Mucosa of descending colon (tissue), 3 donors: Measurements from ENCODE around the gene EEF1G. TPM values are rescaled to one million over a fixed set of nuclear protein-coding genes. Genes with fewer than 3 reads are reported as not detected.
A peak's percentile ranks its signal among the peaks of the same experiment; 100 is the strongest.

Source experiments
- ATAC-seq: fragments of 200-7000 bp; cut with Tn5 transposase; one replicate; pipeline ENCODE4 v1.9.1; 2020; ENCODE audit warnings: mild to moderate bottlenecking, moderate library complexity
- DNase-seq, 3 donors: peaks; one replicate each; pipeline ENCODE4 v3.0.0-alpha.2; 2020
- H3K36me3 ChIP-seq: fragments of 200-600 bp; one replicate; pipeline ENCODE4 v1.8.0; 2021; ENCODE audit warnings: low read depth, mild to moderate bottlenecking
- H3K4me1 ChIP-seq: fragments of 200-600 bp; one replicate; pipeline ENCODE4 v1.8.0; 2021; ENCODE audit warnings: low read depth, mild to moderate bottlenecking
- H3K4me3 ChIP-seq: fragments of 200-600 bp; one replicate; pipeline ENCODE4 v1.8.0; 2021; ENCODE audit warnings: mild to moderate bottlenecking
- H3K9me3 ChIP-seq: fragments of 200-600 bp; one replicate; pipeline ENCODE4 v1.8.0; 2021; ENCODE audit warnings: mild to moderate bottlenecking
- CTCF ChIP-seq: fragments of 200-600 bp; IDR thresholded peaks from one replicate; pipeline ENCODE4 v1.8.0; 2022; ENCODE audit warnings: antibody characterized with exemption, mild to moderate bottlenecking
- intact Hi-C, 2 donors: fragments of 100-400 bp; cut with DNase I in 1 of 2; cut with micrococcal nuclease in 1 of 2; formaldehyde crosslinking; loops; one replicate each; pipeline versions ENCODE4 v1.11.0 to v1.11.1; 2022; cut with DNase I, micrococcal nuclease
- total RNA-seq, 3 donors: library from RNA; stranded (reverse); fragmentation: NEBNext Ultra II Directional in 2 of 3; extraction: Animal tissue kit (Norgen Biotek cat#: 25700) in 2 of 3; gene quantifications; one replicate each; pipeline versions ENCODE4 v1.2.1 to v1.2.4, GENCODE V29; 2021 to 2023
- donor health status: DM: no; HTN: no; CAD: no; lungs with moderate emphysema.
- donor health status: DM: no; HTN: no; CAD: no.
- donor health status: DM: no; HTN: yes; CAD: no.

Gene EEF1G
- total RNA-seq, 3 donors from 2014 or later: 1,059 to 1,365 (median 1,164) TPM

GRCh38 chr11:62544581-62545436 is 28.9 kb downstream of the EEF1G start:
- peak; percentile 26 for ATAC-seq
- DNase-seq: peak; percentile 66 to 79 (median 76)
- Histone ChIP-seq H3K36me3 (no peaks in the 10 kb centered on the region), H3K9me3 (no peaks in the 10 kb centered on the region), H3K4me1 (peaks cover 67% of the 10 kb centered on the region), H3K4me3 (peak overlapping the region; percentile 97)
- intact Hi-C loops: loop anchor here (5.0 to 10.0 kb wide), 4 partner anchors 38 to 150 kb away; no protein-coding TSS in a partner anchor
- TF ChIP-seq CTCF: no peak

GRCh38 chr11:62543680-62544444 is 29.8 kb downstream of the EEF1G start:
- peak in 2 of 3 donors; percentile 40 to 58 for DNase-seq
- Histone ChIP-seq H3K4me1 (peaks cover 68% of the 10 kb centered on the region), H3K36me3 (no peaks in the 10 kb centered on the region), H3K4me3 (no peak overlapping the region), H3K9me3 (no peaks in the 10 kb centered on the region)
- no peak for TF ChIP-seq CTCF
- no peak for ATAC-seq
- intact Hi-C loops: loop anchor here (5.0 to 10.0 kb wide), 4 partner anchors 37 to 149 kb away; no protein-coding TSS in a partner anchor

GRCh38 chr11:62542750-62543567 is 30.7 kb downstream of the EEF1G start:
- H3K4me1 ChIP-seq: peaks cover 68% of the 10 kb centered on the region
- no peaks in the 10 kb centered on the region for H3K9me3 ChIP-seq
- peak; percentile 100 for TF ChIP-seq CTCF
- peak; percentile 57 for ATAC-seq
- peak overlapping the region; percentile 12 for H3K4me3 ChIP-seq
- intact Hi-C loops: loop anchor here (5.0 to 10.0 kb wide), 4 partner anchors 36 to 148 kb away; no protein-coding TSS in a partner anchor
- peak; percentile 88 to 92 (median 89) for DNase-seq
- no peaks in the 10 kb centered on the region for H3K36me3 ChIP-seq

- intact Hi-C loops: loop anchor here (5.0 to 10.0 kb wide), 4 partner anchors 35 to 147 kb away; no protein-coding TSS in a partner anchor
- Histone ChIP-seq H3K36me3 (no peaks in the 10 kb centered on the region), H3K4me3 (no peak overlapping the region), H3K4me1 (peaks cover 69% of the 10 kb centered on the region), H3K9me3 (no peaks in the 10 kb centered on the region)
- DNase-seq (peak; percentile 69 to 85 (median 81)), ATAC-seq (peak; percentile 34)
- no peak for TF ChIP-seq CTCF
Observed at GRCh38 chr11:62542111-62542745, 31.5 kb downstream of the EEF1G start.
